ENCODE data around the gene MAB21L2.

The MAB21L2 gene

GRCh38 chr4:150589157-150589556, 7.2 kb downstream of the MAB21L2 start:
- TF ChIP-seq EZH2phosphoT487 (conservative IDR thresholded peaks at IDR 0.05; ENCODE audit: low read length) (no peak), CTCF (IDR thresholded peaks at IDR 0.05; ENCODE audit: insufficient read depth, low read length, poor library complexity, severe bottlenecking) (no peak)
- H2AFZ ChIP-seq (ENCODE audit: low read depth, low read length, severe bottlenecking): no peak overlapping the region

GRCh38 chr4:150590631-150591030, 8.7 kb downstream of the MAB21L2 start:
- H3K9ac ChIP-seq (ENCODE audit: low read length): no peak overlapping the region
- H3K9me3 ChIP-seq (ENCODE audit: insufficient read depth, low read length): no peaks in the 10 kb centered on the region
- H3F3A ChIP-seq (ENCODE audit: insufficient read depth): 0 out of 2 replicates have a peak, but pooled peaks cover 3% of the 10 kb centered on the region
- no peaks in the 10 kb centered on the region for H3K79me2 ChIP-seq (ENCODE audit: insufficient read depth, low read length)
- H3K27me3 ChIP-seq (ENCODE audit: low read length): no peaks in the 10 kb centered on the region
- no peak overlapping the region for H2AFZ ChIP-seq (ENCODE audit: low read depth, low read length, severe bottlenecking)
- TF ChIP-seq EZH2phosphoT487 (conservative IDR thresholded peaks at IDR 0.05; ENCODE audit: low read length) (no peak), CTCF (IDR thresholded peaks at IDR 0.05; ENCODE audit: insufficient read depth, low read length, poor library complexity, severe bottlenecking) (no peak)
- H3K36me3 ChIP-seq (ENCODE audit: low read length): peaks cover 9% of the 10 kb centered on the region; the same call in 1 of the 2 replicates
- H3K4me3 ChIP-seq (ENCODE audit: insufficient read depth, low read length, poor library complexity, severe bottlenecking): no peak overlapping the region
- no peak overlapping the region for H3K27ac ChIP-seq (ENCODE audit: low read depth, low read length)
- H3K9me2 ChIP-seq (replicated peaks; ENCODE audit: insufficient read depth, low read length): no peaks in the 10 kb centered on the region
- H4K20me1 ChIP-seq (ENCODE audit: low read depth, low read length): no peaks in the 10 kb centered on the region
- H3K4me2 ChIP-seq (ENCODE audit: low read depth, low read length, poor library complexity, severe bottlenecking): no peak overlapping the region

More at GRCh38 chr4:150589157-150589556, 7.2 kb downstream of the MAB21L2 start:
- Histone ChIP-seq H3K9me2 (replicated peaks; ENCODE audit: insufficient read depth, low read length) (no peaks in the 10 kb centered on the region), H3K9ac (ENCODE audit: low read length) (no peak overlapping the region), H3K4me2 (ENCODE audit: low read depth, low read length, poor library complexity, severe bottlenecking) (no peak overlapping the region), H3K79me2 (ENCODE audit: insufficient read depth, low read length) (no peaks in the 10 kb centered on the region), H3F3A (ENCODE audit: insufficient read depth) (no peaks in the 10 kb centered on the region), H3K4me3 (ENCODE audit: insufficient read depth, low read length, poor library complexity, severe bottlenecking) (no peak overlapping the region), H4K20me1 (ENCODE audit: low read depth, low read length) (no peaks in the 10 kb centered on the region), H3K27ac (ENCODE audit: low read depth, low read length) (no peak overlapping the region), H3K27me3 (ENCODE audit: low read length) (no peaks in the 10 kb centered on the region), H3K36me3 (ENCODE audit: low read length) (peaks cover 15% of the 10 kb centered on the region; the same call in 1 of the 2 replicates), H3K9me3 (ENCODE audit: insufficient read depth, low read length) (no peaks in the 10 kb centered on the region)

GRCh38 chr4:150591406-150591805, 9.5 kb downstream of the MAB21L2 start:
- Histone ChIP-seq H3K4me2 (ENCODE audit: low read depth, low read length, poor library complexity, severe bottlenecking) (no peak overlapping the region), H3K9ac (ENCODE audit: low read length) (no peak overlapping the region), H2AFZ (ENCODE audit: low read depth, low read length, severe bottlenecking) (no peak overlapping the region), H3K9me2 (replicated peaks; ENCODE audit: insufficient read depth, low read length) (no peaks in the 10 kb centered on the region), H4K20me1 (ENCODE audit: low read depth, low read length) (no peaks in the 10 kb centered on the region), H3K27ac (ENCODE audit: low read depth, low read length) (no peak overlapping the region), H3K36me3 (ENCODE audit: low read length) (peaks cover 1% of the 10 kb centered on the region; the same call in 1 of the 2 replicates), H3K4me3 (ENCODE audit: insufficient read depth, low read length, poor library complexity, severe bottlenecking) (no peak overlapping the region), H3K27me3 (ENCODE audit: low read length) (no peaks in the 10 kb centered on the region), H3K79me2 (ENCODE audit: insufficient read depth, low read length) (no peaks in the 10 kb centered on the region), H3K9me3 (ENCODE audit: insufficient read depth, low read length) (no peaks in the 10 kb centered on the region), H3F3A (ENCODE audit: insufficient read depth) (peaks cover 9% of the 10 kb centered on the region; the same call in 1 of the 2 replicates)
- TF ChIP-seq EZH2phosphoT487 (conservative IDR thresholded peaks at IDR 0.05; ENCODE audit: low read length) (no peak), CTCF (IDR thresholded peaks at IDR 0.05; ENCODE audit: insufficient read depth, low read length, poor library complexity, severe bottlenecking) (no peak)
